HG03521 (cell line): ENCODE results near the gene ARRB1.

Experiments
- ATAC-seq: cut with Tn5 transposase; IDR thresholded peaks from one replicate; pipeline ENCODE4 v1.9.1; 2021; ENCODE audit warnings: mild to moderate bottlenecking, moderate library complexity; ENCODE audit not compliant: unreplicated experiment

The ARRB1 gene

GRCh38 chr11:75238595-75239440 is 112.6 kb downstream of the ARRB1 start:
- no peak for ATAC-seq

GRCh38 chr11:75237050-75237449 is 114.4 kb downstream of the ARRB1 start:
- no peak for ATAC-seq

GRCh38 chr11:75236062-75236461 is 115.4 kb downstream of the ARRB1 start:
- ATAC-seq: no peak

- ATAC-seq: no peak
Observed at GRCh38 chr11:75233754-75234172, 117.7 kb downstream of the ARRB1 start.

- no peak for ATAC-seq
Observed at GRCh38 chr11:75230621-75231020, 120.8 kb downstream of the ARRB1 start.

GRCh38 chr11:75229466-75229865 is 122.0 kb downstream of the ARRB1 start:
- ATAC-seq: no peak

GRCh38 chr11:75225794-75226193 is 125.7 kb downstream of the ARRB1 start:
- ATAC-seq: no peak

- ATAC-seq: no peak
Observed at GRCh38 chr11:75223954-75224643, 127.4 kb downstream of the ARRB1 start.

- ATAC-seq: no peak
Observed at GRCh38 chr11:75219869-75220268, 131.6 kb downstream of the ARRB1 start.

GRCh38 chr11:75214843-75215242 is 136.6 kb downstream of the ARRB1 start:
- ATAC-seq: no peak

- no peak for ATAC-seq
Observed at GRCh38 chr11:75214411-75214821, 137.0 kb downstream of the ARRB1 start.
